GM19025 (cell line): ENCODE data around the gene ARRDC4.
A peak's percentile ranks its signal among the peaks of the same experiment; 100 is the strongest.

Experiments used
- ATAC-seq: cut with Tn5 transposase; IDR thresholded peaks from one replicate; pipeline ENCODE4 v1.9.1; 2021; ENCODE audit warnings: mild to moderate bottlenecking, low read depth, moderate library complexity; ENCODE audit not compliant: unreplicated experiment

ARRDC4 gene, protein sequence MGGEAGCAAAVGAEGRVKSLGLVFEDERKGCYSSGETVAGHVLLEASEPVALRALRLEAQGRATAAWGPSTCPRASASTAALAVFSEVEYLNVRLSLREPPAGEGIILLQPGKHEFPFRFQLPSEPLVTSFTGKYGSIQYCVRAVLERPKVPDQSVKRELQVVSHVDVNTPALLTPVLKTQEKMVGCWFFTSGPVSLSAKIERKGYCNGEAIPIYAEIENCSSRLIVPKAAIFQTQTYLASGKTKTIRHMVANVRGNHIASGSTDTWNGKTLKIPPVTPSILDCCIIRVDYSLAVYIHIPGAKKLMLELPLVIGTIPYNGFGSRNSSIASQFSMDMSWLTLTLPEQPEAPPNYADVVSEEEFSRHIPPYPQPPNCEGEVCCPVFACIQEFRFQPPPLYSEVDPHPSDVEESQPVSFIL

DNA sequence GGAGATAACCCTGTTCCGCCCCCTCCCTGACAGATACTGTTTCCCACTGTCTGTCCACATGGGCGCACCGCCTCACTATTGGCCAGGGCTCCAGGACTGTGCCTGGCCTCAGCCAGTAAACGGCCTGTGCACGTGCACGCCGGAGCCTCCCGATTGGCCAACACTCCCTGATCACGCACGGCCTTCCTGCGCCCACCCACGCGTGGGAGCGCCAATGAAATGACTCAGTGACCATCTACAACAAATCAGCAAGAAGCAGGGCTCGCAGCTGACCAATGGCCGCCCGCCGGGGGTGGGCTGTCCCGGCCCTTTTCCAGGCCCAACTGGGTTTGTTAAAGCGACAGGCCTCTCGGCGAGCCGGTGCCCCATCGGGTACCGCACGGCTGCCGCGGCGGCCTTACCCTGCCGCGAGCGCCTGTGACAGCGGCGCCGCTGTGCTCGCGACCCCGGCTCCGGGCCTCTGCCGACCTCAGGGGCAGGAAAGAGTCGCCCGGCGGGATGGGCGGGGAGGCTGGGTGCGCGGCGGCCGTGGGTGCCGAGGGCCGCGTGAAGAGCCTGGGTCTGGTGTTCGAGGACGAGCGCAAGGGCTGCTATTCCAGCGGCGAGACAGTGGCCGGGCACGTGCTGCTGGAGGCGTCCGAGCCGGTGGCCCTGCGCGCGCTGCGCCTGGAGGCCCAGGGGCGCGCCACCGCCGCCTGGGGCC is at the start of gene ARRDC4:
Gene ARRDC4 (plus strand): TSS at position 340 of the 703 bp plus-strand sequence. CDS start 159 bp downstream, at position 499.
- peak; percentile 79 for ATAC-seq

DNA sequence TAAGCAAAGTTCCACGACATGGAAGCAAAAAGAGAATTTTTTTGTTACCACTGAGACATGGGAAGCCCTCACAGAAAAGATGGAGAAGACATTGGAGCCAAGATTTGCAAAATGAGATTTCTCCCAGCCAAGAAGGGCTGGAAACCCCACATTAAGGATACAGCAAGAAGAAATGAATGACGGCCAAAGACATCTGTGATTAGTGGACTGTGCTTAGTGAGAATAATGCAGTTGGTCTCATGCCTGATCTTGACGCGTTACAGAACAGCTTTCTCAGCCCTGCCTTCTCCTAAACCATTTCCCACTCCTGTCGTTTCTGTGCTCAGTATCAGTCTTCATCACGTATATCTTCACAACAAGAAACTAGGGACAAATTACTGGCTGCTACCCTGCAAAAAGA is 45.8 kb upstream of the ARRDC4 start:
- no peak for ATAC-seq

DNA sequence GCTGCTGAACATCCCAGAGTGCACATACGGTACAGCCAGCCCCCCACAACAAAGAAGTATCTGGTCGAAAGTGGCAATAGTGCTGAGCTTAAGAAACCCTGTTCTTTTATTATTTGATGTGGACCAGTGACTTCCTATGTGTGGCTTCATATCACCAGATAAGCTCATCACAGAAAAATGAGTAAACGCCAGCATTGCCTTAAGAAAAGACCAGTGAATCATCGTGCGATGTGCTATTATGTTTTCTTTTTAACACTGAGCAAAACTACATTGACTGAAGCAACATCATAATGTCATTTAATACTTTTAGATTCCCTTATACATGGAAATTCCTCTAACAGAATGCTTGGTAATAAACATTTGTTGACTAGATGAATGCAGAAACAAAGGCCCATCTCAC is 45.2 kb upstream of the ARRDC4 start:
- no peak for ATAC-seq

DNA sequence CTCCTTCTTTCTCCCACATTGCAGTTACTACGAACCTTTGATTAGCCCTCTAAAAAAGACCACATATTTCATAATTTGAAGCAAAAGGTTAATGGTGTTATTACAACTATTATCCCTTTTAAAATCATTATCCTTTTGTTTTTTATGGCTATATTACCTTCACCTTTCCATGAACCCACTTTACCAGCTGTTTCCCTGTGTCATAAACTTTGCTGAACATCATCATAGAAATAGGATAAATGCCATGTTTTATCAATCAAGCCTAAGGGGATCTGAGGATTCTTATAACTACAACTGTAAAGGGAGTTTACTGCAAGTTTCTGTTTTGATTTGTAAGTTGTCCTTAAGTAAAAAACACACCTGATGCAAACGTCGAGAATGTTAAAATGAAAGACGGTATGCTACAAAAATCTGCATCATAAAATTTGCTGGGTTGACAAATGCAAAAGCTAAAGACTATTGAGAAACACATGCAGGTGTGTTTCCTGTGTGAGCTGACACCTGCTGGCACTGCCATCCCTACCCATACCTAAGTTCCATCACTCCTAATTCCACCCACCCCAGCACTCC is 39.1 kb upstream of the ARRDC4 start:
- no peak for ATAC-seq

DNA sequence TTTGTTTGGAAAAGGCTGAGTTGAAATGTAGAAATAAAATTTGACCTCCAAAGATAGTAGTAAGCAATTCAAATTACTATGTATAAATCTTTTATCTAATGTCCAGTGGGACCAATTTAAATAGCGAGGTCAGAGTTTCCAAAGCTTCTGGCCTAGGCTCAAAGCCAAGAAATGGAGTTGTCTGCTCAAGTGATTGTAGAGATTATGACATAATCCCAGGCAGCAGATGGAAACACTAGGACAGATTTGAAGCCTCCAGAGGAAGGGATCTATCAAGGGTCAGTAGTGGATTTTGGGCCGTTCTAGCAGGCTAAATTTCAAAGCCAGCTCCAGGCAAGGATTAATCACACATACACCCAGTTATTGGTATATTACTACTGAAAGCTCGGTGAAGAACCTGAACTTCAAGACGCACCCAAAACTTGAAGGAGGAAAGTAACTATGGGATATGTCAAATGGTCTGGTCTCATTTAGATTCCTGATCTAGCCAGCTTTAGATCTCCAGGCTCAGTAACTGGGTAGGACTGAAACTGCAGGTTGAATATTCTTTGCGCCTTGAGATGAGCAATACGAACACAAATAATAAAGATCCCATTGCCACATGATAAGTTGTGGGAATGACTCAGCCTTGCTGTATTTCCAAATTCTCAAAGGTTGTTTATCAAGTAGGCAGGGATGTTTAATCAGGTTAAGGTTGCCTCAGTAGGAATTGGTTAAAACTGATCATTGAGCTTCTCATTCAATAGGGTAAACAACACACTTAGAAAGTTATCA is 30.9 kb upstream of the ARRDC4 start:
- no peak for ATAC-seq

DNA sequence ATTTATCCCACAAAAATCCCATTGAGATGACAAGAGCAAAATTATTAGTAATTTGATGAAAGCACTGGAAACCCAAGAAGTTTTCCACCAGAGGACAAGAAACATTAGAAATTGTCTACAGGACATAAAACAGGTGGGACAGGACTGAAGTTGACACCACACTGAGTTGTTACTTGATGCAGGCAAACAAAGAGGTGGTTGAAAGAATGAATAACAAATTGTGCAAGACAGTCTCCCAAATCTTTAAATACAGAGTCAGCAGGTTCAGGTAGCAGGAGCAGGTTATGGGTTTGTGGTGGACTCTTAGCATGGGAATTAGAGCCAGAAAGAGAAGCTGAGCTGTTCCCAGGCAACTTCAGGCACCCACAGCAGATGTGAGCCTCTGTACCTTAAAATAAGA is 30.3 kb upstream of the ARRDC4 start:
- ATAC-seq, result no peak

DNA sequence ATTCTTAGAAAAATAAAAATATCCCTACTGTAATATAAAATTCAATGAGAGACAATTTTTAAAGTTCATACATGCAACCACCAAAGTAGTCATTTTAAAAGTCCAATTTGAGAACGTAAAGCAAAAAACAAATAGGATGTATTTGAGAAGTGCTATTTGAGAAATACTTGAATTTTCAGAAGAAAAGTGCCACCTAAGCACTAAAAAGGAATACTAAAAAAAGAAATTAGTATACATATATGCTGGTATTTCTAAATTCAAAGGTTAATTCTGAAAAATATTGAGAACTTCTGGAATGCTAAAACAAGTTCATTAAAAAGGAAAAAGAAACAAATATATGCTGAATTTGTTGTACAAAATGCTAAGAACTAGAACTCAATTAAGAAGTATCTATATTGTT is 29.2 kb upstream of the ARRDC4 start:
- no peak for ATAC-seq

DNA sequence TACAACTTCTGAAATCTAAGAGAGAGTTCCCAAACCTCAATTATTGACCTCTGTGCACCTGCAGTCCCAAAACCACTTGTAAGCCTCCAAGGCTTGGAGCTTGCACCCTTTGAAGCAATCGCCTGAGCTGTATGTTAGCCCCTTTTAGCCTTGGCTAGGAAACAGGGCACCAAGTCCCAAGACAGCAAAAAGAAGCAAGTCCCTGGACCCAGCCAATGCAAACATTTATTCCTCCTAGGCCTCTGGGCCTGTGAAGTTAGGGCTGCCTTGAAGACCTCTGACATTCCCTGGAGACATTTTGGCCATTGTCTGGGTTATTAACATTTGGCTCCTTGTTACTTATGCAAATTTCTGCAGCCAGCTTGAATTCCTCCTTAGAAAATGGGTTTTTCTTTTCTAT is 26.9 kb upstream of the ARRDC4 start:
- no peak for ATAC-seq

DNA sequence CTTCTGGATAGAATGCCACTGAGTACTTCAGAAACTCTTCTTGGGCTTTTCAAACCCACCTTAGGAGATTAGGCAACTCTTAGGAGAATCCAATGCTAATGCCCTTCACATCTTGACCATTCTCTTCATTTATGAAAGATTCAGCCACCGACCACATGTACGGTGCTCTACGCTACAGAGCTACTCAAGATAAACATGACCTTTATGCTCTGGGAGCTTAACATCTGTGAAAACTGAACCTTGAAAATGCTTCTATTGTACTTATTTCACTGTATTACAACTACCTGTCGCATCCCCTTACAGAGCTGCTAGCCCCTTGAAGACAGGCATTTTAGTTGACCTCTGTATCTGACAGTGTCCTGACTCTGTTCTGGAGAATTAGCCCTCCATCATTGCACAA is 19.5 kb upstream of the ARRDC4 start:
- ATAC-seq, result no peak

DNA sequence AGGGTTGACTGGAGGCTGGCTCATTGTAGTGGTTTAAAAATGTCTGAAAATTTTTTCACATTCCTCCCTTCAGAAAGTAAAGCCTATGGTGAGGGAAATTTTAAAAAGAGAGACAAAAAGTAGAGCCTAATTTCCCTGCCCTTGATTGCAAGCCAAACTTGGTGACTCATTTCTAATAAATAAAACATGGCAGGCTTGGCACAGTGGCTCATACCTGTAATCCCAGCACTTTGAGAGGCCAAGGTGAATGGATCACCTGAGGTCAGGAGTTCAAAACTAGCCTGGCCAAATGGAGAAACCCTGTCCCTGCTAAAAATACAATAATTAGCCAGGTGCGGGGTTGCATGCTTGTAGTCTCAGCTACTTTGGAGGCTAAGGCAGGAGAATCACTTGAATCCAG is 18.9 kb upstream of the ARRDC4 start:
- ATAC-seq, result no peak

DNA sequence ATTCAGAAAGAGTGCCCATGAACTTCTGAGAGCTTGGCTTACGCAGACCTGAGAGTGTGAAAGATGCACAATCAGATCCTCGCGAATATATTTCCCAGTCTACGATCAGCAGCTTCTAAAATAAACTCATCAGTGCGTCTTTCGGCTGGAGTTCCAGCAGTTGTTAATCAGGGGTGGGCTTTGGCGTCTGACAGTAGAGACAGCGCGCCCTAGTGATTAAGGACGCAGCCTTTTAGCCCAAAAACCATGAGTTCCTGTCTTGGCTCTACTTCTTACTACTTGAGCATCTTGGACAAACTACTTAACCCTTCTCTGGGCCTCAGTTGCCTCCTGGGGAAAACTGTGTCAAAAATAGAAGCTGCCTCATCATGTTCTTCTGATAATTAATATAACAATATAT is 15.8 kb upstream of the ARRDC4 start:
- no peak for ATAC-seq

DNA sequence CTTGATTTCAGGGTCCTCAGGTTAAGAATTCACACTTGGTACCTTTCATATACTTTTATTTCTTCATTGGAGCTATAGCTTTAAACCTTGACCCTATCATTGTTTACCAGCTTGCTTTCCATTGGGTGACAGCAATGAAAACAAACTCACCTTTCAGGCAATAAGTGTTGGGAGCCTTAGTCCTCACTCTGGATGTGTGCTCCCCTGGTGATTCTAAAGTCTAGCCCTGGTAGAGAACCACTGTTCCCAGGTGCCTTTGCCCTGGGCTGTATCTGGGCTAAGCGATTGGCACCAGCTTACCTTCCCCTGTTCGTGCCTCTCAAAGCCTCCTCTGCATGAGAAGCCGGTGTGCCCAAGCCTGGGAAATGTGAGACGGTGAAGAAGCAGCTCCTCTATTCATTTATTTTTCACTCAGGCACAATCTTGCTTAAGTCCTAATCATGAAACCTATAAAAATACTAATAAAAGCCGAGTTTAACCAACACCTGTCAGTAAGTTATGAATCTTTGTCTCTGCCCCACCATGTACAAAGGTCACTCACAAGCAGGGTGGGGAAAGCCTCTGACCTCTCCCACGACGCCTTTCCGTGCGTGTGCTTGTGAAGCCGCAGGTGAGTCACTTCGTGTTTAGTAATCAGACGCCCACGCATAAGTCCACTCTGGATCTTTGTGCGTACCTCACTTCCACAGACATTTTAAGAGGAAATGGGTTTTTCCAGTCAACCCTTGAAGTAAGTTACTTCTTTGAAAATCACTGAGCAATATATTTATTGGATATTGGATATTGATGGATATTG is 12.8 kb upstream of the ARRDC4 start:
- ATAC-seq, result no peak

DNA sequence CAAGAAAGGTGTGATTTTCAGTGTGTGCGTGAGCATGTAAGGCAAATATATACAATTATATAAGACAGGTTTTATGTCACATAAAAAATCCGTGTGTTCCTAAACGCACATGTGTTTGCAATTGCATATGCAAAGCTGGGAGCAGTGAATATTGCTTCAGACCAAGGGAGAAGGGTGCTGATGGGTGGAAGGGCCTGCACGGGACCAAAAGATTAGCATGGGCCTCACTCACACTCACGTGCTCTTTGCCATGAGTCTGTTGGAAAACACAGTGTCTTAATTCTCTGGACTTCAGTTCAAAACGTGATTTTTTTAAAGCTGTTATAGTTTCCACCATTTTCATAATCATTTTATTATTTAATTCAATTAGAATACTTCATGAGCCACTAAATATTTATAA is 7.2 kb upstream of the ARRDC4 start:
- ATAC-seq, result no peak

DNA sequence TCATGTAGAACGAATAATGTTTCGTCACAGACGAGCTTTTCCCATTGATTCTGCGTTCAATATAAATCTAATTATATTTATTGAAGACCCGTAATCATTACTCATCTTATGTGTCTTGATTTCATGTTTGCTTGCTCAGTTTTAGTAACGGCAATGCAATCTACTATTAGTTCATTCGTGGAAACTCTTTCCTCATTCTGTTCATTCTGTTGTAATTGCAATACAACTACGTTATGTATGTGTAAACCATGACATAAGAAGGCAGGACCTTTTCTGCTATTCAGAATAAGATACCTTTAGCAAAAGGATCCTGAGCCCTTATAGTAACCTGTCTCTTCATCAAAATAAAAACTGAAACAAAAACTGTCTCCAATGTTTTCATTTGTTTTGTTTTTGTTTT is 6.8 kb upstream of the ARRDC4 start:
- no peak for ATAC-seq

DNA sequence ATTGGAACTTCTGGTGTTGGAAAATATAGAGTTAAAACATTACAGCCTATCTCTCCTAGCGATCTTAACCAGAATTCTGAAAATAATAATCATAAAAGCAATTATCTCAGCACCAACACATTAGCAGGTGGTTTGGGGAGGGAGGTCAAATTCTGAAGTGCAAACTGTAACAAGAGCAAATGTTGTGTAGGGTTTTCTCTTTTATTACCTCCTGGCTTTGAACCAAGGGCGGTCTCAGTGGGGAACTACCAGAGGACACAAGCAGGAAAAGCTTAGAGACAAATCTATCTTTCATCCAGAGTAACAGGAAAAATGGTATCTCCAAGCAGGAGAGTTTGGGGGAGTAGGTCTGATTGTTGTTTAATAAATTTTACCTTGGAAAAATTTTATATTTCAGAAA is 5.5 kb upstream of the ARRDC4 start:
- ATAC-seq, result no peak

DNA sequence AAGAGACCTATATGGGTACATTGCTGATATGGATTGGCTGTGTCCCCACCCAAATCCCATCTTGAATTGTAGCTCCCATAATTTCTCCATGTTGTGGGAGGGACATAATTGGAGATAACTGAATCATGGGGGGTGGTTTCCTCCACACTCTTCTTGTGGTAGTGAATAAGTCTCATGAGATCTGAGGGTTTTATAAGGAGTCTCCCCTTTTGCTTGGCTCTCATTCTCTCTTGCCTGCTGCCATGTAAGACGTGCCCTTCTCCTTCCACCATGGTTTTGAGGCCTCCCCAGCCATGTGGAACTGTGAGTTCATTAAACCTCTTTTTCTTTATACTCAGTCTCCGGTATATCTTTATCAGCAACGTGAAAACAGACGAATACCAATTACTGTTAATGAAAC is 5.0 kb upstream of the ARRDC4 start:
- no peak for ATAC-seq

DNA sequence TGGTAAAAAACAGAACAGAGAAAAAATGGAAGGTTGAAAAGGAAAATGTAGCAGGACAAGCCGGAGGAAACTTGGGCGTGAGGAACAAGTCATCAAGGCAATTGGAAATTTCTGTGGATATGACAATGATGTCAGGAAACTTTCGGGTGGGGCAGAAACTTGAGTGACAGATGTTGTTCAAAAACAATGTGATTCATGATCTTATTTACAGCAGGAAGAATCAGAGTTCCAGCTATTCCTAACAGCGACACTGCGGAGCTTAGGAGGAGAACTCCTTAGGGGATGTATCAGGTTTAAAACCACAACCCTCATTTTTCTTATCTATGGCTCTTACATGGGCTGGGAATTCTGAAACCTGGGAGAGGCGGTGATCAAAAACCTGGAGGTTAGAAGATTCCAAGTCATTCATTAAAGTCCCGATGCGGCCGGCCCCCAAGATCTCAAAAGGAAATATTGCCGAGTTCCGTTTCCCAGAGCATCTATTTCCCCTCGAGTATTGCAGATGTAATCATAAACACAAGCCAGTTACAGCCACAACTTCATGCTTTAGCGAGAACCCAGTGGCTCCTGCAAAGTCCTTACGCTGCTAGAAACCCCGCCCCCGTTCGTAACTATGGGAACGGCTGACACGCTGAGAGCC is 659 bp upstream of the ARRDC4 start:
- no peak for ATAC-seq

DNA sequence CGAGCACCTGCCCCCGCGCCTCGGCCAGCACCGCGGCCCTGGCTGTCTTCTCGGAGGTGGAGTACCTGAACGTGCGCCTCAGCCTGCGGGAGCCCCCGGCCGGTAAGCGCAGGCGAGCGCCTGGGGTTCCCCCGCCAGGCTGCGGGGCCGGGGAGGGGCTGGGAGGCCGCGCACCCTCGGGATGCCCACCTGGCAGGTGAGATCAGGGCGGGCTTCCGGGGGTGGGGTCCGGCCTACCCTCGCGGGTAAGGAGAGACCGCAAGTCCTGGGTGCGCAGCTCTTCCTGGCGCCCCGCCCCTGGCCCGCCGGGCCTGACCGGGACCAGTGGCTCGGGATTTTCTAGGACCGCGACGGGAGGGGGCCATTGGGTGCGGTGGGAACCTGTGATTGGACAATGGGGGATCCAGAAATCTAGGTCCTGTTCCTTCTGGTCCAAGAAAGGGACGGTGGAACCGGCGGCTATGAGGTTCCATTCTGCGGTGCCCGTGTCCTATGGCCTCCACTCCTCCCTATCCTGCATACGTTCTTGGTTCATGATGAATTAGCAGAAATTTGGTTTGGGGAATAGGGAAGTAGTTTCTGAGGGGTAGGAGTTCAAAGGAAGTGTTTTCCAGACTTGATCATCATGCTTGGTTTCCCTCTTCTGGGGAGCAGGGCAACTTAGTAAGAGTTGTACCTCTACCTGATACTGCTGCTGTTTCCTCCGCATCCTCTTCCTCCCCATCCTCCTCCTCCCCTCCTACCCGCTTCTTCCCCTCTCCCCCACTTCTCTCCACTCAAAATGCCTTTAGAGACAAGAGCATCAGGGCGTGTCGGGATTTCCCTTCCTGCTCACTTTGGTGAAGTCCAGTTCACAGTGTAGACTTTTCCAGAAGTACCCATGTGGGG is 808 bp downstream of the ARRDC4 start:
- ATAC-seq, result no peak

DNA sequence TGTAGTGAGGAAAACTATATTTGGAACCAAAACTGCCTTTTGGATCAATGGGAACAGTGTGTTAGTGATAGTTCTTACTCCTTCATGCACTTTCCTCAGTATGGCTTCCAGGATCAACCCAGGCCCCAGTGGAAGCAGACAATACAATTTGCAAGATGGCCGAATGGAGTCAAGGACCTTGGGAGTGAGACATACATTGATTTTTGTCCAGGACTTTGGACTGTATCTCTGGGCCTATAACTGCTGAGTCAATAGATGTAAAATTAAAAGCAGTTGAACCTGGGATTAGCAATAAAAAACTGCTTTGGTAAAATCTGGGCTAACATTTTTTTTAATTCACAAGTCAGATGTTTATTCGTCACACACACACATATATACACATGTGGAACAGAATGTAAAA is 1.8 kb downstream of the ARRDC4 start:
- ATAC-seq, result no peak
